Measurements from ENCODE around the gene PEAK1. TPM values are rescaled to one million over a fixed set of nuclear protein-coding genes. Genes with fewer than 3 reads are reported as not detected.

Gene PEAK1
- polyA plus RNA-seq, 2 of the 4 experiments (the other 2 are of a cell fraction) = 7.5 to 13.7 TPM

DNA sequence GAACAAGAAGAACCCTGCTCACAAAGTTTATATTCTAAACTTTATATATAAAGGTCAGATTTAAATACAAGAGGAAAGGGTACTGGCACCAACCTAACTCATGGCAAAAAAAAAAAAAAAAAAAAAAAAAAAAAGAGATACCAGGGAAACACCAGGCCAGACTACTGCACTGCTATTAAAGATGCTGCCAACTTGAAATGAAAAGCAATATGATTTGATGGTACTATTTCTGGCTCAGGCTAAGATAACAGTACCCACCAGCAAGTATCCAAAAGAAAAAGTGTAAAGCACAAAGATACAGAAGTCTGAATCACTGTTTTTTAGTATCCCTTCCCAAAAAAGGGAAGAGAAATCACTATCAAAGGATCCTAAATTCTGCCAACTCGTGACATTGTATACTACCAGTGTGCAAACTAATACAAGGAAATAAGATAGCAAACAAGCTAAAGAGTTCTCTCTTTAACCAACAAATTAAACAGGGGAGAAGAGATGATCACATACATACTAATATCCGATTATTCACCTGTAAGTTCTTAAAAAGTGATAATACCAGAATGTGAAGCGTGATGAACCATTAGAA is 28.4 kb downstream of the PEAK1 start:
- TF ChIP-seq RAD21 (conservative IDR thresholded peaks at IDR 0.05 in 1 of 2, IDR thresholded peaks at IDR 0.05 in 1 of 2) = no peak
- TF ChIP-seq MAFK (IDR thresholded peaks at IDR 0.05; ENCODE audit: partially characterized antibody) = peak; percentile 77
- Histone ChIP-seq H3K4me1 (no peaks in the 10 kb centered on the region), H3K4me2 (no peak overlapping the region), H3K9me3 (peaks cover 11% of the 10 kb centered on the region; the same call in 2 of the 3 replicates), H3K27ac (no peak overlapping the region), H3K4me3 (no peak overlapping the region)
- WGBS (ENCODE audit: missing lambda C conversion rate) = 85% methylated on average over 3 of the region's 3 CpGs
- FAIRE-seq (no peak), DNase-seq (ENCODE audit: low read depth in 1 of 2, low spot score in 1 of 2) (no peak), ATAC-seq (no peak)
- ChIA-PET POLR2A (no interaction called here), CTCF (interaction anchor here (1.6 kb wide), 1 partner anchor 28 kb away, joined by 4 read pairs; the partner anchor contains the start of gene PEAK1)

DNA sequence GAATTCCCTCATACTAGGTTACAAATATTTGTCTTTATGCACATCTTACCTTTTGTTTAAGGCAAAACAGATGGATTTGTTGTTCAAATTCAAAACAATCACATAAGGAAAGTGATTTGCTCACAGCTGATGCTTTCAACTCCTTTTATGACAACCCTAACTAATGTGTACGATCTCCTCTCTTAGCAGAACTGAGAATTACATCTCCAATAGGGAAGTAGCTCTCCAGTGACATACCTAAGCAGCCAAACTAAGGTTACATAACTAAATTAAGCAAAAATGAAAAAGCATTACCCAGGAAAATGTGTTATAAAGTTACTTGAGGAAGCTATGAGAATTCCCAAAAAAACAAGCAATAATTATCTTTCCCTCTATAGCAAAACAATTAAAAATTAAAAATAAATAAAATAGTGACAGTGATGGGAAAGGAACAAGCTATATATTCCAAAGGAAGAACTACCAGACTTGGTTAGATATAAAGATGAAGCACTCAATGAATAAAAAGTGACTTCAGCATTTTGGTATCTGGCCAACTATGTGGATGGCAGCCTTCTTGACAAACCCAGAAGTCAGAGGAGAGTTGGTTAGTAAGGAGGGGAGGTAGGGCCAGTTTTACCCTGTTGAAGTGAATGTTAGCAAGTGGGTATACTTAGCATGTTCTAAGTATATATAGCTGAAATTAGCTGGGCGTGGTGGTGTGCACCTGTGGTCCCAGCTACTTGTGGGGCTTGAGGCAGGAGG is 32.4 kb downstream of the PEAK1 start:
- CTCF ChIA-PET = interaction anchor here (0.9 kb wide), 1 partner anchor 14 kb away, joined by 3 read pairs; no protein-coding TSS in a partner anchor
- no peak overlapping the region for H3K4me2 ChIP-seq
- DNase-seq (ENCODE audit: low read depth in 1 of 2, low spot score in 1 of 2) = no peak
- H3K4me1 ChIP-seq = no peaks in the 10 kb centered on the region
- no peak overlapping the region for H3K4me3 ChIP-seq
- 89% methylated on average over 2 of the region's 2 CpGs for WGBS (ENCODE audit: missing lambda C conversion rate)
- H3K27ac ChIP-seq = no peak overlapping the region
- POLR2A ChIA-PET = no interaction called here
- TF ChIP-seq JUNB (IDR thresholded peaks at IDR 0.05) (no peak), POLR2A (IDR thresholded peaks at IDR 0.05; ENCODE audit: low read length) (no peak), PHF8 (IDR thresholded peaks at IDR 0.05; ENCODE audit: borderline replicate concordance, low read depth) (no peak), RARB (CRISPR knock-in tag; IDR thresholded peaks at IDR 0.05) (no peak), HOXB5 (CRISPR knock-in tag; IDR thresholded peaks at IDR 0.05) (no peak), MYC (IDR thresholded peaks at IDR 0.05; ENCODE audit: borderline replicate concordance, low read length) (no peak), EHMT2 (IDR thresholded peaks at IDR 0.05; ENCODE audit: low read depth) (no peak), BCL3 (IDR thresholded peaks at IDR 0.05) (no peak)
- TF ChIP-seq, protein P1, sequence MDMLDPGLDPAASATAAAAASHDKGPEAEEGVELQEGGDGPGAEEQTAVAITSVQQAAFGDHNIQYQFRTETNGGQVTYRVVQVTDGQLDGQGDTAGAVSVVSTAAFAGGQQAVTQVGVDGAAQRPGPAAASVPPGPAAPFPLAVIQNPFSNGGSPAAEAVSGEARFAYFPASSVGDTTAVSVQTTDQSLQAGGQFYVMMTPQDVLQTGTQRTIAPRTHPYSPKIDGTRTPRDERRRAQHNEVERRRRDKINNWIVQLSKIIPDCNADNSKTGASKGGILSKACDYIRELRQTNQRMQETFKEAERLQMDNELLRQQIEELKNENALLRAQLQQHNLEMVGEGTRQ (IDR thresholded peaks at IDR 0.05) = no peak
- FAIRE-seq = no peak
- no peaks in the 10 kb centered on the region for H3K9me3 ChIP-seq
- no peak for ATAC-seq

- no peak overlapping the region for H3K4me3 ChIP-seq
Observed at GRCh38 chr15:77386626-77387025, 33.3 kb downstream of the PEAK1 start.

More at GRCh38 chr15:77386626-77387025, 33.3 kb downstream of the PEAK1 start:
- H3K9me3 ChIP-seq = no peaks in the 10 kb centered on the region
- peak; percentile 28 for FAIRE-seq
- no peak for ATAC-seq
- H3K27ac ChIP-seq = no peak overlapping the region
- 89% methylated on average over 2 of the region's 2 CpGs for WGBS (ENCODE audit: missing lambda C conversion rate)
- POLR2A ChIA-PET = no interaction called here
- CTCF ChIA-PET = no interaction called here
- TF ChIP-seq HEYL (CRISPR knock-in tag; IDR thresholded peaks at IDR 0.05) (no peak), MAX (IDR thresholded peaks at IDR 0.05) (no peak), POLR2AphosphoS2 (conservative IDR thresholded peaks at IDR 0.05; ENCODE audit: low read length) (no peak), EHF (CRISPR knock-in tag; IDR thresholded peaks at IDR 0.05) (no peak), MAZ (IDR thresholded peaks at IDR 0.05; ENCODE audit: borderline replicate concordance, low read depth, low read length) (no peak), CEBPB (IDR thresholded peaks at IDR 0.05) (no peak), PHF8 (IDR thresholded peaks at IDR 0.05; ENCODE audit: borderline replicate concordance, low read depth) (no peak), GATA3 (IDR thresholded peaks at IDR 0.05; ENCODE audit: borderline replicate concordance) (no peak), JUNB (IDR thresholded peaks at IDR 0.05) (no peak), KDM1A (IDR thresholded peaks at IDR 0.05; ENCODE audit: low read depth) (no peak)
- TF ChIP-seq, protein P2, sequence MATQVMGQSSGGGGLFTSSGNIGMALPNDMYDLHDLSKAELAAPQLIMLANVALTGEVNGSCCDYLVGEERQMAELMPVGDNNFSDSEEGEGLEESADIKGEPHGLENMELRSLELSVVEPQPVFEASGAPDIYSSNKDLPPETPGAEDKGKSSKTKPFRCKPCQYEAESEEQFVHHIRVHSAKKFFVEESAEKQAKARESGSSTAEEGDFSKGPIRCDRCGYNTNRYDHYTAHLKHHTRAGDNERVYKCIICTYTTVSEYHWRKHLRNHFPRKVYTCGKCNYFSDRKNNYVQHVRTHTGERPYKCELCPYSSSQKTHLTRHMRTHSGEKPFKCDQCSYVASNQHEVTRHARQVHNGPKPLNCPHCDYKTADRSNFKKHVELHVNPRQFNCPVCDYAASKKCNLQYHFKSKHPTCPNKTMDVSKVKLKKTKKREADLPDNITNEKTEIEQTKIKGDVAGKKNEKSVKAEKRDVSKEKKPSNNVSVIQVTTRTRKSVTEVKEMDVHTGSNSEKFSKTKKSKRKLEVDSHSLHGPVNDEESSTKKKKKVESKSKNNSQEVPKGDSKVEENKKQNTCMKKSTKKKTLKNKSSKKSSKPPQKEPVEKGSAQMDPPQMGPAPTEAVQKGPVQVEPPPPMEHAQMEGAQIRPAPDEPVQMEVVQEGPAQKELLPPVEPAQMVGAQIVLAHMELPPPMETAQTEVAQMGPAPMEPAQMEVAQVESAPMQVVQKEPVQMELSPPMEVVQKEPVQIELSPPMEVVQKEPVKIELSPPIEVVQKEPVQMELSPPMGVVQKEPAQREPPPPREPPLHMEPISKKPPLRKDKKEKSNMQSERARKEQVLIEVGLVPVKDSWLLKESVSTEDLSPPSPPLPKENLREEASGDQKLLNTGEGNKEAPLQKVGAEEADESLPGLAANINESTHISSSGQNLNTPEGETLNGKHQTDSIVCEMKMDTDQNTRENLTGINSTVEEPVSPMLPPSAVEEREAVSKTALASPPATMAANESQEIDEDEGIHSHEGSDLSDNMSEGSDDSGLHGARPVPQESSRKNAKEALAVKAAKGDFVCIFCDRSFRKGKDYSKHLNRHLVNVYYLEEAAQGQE (IDR thresholded peaks at IDR 0.05) = no peak
- H3K4me1 ChIP-seq = no peaks in the 10 kb centered on the region
- H3K4me2 ChIP-seq = no peak overlapping the region
- no peak for DNase-seq (ENCODE audit: low read depth in 1 of 2, low spot score in 1 of 2)

Data from A549 (cell line).